Activated CD8-positive, alpha-beta T cell treated with anti-CD3 and anti-CD28 coated beads, Interleukin-2, amount 10 ng/mL, durations not matched to agents 7 days and 5 days (primary cell): ENCODE data around the gene LIMS2. TPM values are rescaled to one million over a fixed set of nuclear protein-coding genes. Genes with fewer than 3 reads are reported as not detected.

Experiments used
- ATAC-seq: fragments of 150-1000 bp; cut with Tn5 transposase; one replicate; pipeline ENCODE4 v1.10.0; 2021; ENCODE audit warnings: moderate library complexity
- CTCF ChIA-PET: fragments of 350-600 bp; sonication (Branson Sonifier 250); formaldehyde crosslinking; loops from one replicate; lab custom pipeline; 2021; ENCODE audit warnings: antibody characterized with exemption; lab: Charles Lee
- POLR2A ChIA-PET: fragments of 350-600 bp; sonication (Branson Sonifier 250); formaldehyde crosslinking; loops from one replicate; lab custom pipeline; 2021; ENCODE audit warnings: antibody characterized with exemption; lab: Charles Lee
- DNase-seq: peaks from one replicate; pipeline ENCODE4 v3.0.0-alpha.2; 2020
- H3K27ac Mint-ChIP-seq: one replicate; pipeline ENCODE4 v1.8.0; 2021; ENCODE audit warnings: mild to moderate bottlenecking, mixed read lengths
- H3K27me3 Mint-ChIP-seq: one replicate; pipeline ENCODE4 v1.8.0; 2021; ENCODE audit warnings: low read depth, mixed read lengths
- H3K36me3 Mint-ChIP-seq: one replicate; pipeline ENCODE4 v1.8.0; 2021; ENCODE audit warnings: low read depth, mixed read lengths
- H3K4me1 Mint-ChIP-seq: one replicate; pipeline ENCODE4 v1.8.0; 2021; ENCODE audit warnings: low read depth, mixed read lengths
- H3K4me3 Mint-ChIP-seq: one replicate; pipeline ENCODE4 v1.8.0; 2021; ENCODE audit warnings: mild to moderate bottlenecking, mixed read lengths
- H3K9me3 Mint-ChIP-seq: one replicate; pipeline ENCODE4 v1.8.0; 2022; ENCODE audit warnings: mixed read lengths; ENCODE audit not compliant: insufficient read depth
- total RNA-seq, 2 experiments: library from RNA; stranded (reverse); gene quantifications; one replicate each; pipeline ENCODE4 v1.2.3, GENCODE V29; 2021

The LIMS2 gene
- total RNA-seq, 2 experiments from 2014 or later: 35.3 to 38.3 TPM

DNA sequence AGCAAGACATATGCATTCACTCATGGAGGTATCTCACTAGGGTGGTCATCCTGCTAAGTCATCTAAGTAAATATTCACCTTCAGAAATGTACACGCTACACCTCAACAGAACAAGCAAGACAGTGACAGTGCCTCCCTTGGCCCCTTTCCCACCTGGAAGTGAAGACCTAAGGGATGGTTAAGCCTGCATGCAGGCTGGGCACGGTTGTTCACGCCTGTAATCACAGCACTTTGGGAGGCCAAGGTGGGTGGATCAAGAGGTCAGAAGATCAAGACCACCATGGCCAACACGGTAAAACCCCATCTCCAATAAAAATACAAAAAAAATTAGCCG is 4.4 kb downstream of the LIMS2 start:
- POLR2A ChIA-PET: no interaction called here
- DNase-seq (no peak), ATAC-seq (no peak)
- peaks cover 4% of the 10 kb centered on the region for H3K4me1 Mint-ChIP-seq
- H3K4me3 Mint-ChIP-seq: no peak overlapping the region
- peaks cover 62% of the 10 kb centered on the region for H3K27me3 Mint-ChIP-seq
- H3K36me3 Mint-ChIP-seq: peaks cover 2% of the 10 kb centered on the region
- H3K27ac Mint-ChIP-seq: no peak overlapping the region
- H3K9me3 Mint-ChIP-seq: no peaks in the 10 kb centered on the region
- CTCF ChIA-PET: no interaction called here

DNA sequence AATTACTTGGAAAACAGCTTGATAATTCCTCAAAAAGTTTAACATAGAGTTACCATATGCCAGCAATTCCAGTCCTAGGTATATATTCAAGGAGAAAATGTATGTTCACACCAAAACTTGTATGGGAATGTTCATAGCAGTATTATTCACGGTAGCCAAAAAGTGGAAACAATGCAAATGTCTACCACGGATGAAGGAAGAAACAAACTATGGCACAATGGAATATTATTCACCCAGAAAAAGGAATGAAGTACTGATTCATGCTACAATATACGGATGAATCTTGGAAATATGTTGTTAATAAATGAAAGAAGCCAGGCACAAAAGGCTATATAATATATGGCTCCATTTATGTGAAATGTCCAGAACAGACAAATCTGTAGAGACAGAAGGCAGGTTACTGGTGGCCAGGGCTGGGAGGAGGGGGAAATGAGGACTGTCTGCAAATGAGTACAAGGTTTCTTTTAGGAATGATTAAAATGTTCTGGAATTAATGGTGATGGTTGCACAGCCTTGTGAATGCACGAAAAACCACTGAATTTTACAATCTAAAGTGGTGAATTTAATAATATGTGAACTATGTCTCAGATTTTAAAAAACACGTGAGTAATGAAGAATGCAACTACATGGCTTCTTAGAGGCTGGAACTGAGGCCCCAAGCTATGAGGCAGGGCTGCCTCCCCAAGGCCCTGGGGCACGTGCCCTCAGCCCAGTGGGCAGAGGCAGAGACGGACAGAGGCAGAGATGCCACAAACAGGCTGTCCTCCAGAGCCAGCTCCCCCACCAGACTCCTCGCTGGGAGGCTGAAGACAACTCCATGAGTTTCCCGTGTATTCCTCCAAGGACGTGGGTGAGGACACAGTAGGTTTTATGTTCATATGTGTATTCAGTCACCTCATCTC is 5.0 kb downstream of the LIMS2 start:
- DNase-seq (no peak), ATAC-seq (no peak)
- H3K4me1 Mint-ChIP-seq: peaks cover 4% of the 10 kb centered on the region
- no peak overlapping the region for H3K27ac Mint-ChIP-seq
- peaks cover 2% of the 10 kb centered on the region for H3K36me3 Mint-ChIP-seq
- no peaks in the 10 kb centered on the region for H3K9me3 Mint-ChIP-seq
- peaks cover 63% of the 10 kb centered on the region for H3K27me3 Mint-ChIP-seq
- POLR2A ChIA-PET: no interaction called here
- no peak overlapping the region for H3K4me3 Mint-ChIP-seq
- CTCF ChIA-PET: interaction anchor here (1.0 kb wide), 1 partner anchor 79 kb away, joined by 4 read pairs; no protein-coding TSS in a partner anchor

DNA sequence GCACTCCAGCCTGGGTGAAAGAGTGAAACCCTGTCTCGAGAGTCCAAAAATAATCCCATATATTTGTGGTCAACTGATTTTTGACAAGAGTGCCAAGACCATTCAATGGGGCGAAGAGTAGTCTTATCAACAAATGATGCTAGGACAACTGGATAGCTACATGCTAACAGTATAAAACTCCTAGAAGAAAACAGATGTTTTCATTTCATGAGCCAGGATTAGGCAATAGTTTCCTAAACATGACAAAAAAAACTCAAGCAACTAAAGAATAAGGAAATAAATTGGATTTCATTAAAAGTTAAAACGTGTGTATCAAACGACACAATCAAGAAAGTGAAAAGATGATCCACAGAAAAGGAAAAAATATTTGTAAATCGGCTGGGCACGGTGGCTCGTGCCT is 6.3 kb downstream of the LIMS2 start:
- H3K36me3 Mint-ChIP-seq: no peaks in the 10 kb centered on the region
- no peaks in the 10 kb centered on the region for H3K4me1 Mint-ChIP-seq
- ATAC-seq (no peak), DNase-seq (no peak)
- peaks cover 65% of the 10 kb centered on the region for H3K27me3 Mint-ChIP-seq
- ChIA-PET POLR2A (no interaction called here), CTCF (interaction anchor here (1.0 kb wide), 1 partner anchor 77 kb away, joined by 4 read pairs; no protein-coding TSS in a partner anchor)
- H3K9me3 Mint-ChIP-seq: no peaks in the 10 kb centered on the region
- H3K27ac Mint-ChIP-seq: no peak overlapping the region
- H3K4me3 Mint-ChIP-seq: no peak overlapping the region

DNA sequence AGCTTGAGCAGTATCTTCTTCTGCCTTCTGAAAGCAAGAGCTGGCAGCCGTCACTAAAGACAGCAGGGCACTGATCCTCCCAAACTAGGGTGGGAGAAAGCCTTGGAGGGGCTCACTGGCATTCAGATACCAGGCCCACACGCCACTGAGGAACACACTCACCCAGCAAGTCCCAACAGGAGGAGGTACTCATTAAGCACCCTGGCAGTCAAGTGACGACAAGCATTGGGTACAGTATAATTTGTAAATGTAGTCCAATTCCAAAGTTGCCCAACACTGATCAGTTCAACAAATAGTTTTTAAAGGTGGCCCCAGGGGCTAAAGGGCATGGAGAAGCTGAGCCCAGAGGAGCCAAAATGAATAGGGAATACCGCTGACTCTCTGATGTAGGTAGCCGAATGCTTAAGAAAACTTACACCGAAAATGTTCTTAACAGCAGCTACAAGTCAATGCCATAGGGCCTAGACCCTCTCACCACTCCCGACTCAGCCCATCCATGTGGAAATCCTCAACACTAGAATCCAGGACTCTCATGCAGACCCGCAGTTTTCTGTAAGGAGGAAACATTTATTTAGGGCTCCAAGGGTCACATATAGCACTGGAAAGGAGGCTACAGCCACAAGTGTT is 9.9 kb downstream of the LIMS2 start:
- ATAC-seq (no peak), DNase-seq (no peak)
- peaks cover 4% of the 10 kb centered on the region for H3K4me1 Mint-ChIP-seq
- peaks cover 57% of the 10 kb centered on the region for H3K27me3 Mint-ChIP-seq
- no peaks in the 10 kb centered on the region for H3K36me3 Mint-ChIP-seq
- H3K9me3 Mint-ChIP-seq: no peaks in the 10 kb centered on the region
- ChIA-PET CTCF (interaction anchor here (1.3 to 2.4 kb wide), 2 partner anchors 15 to 74 kb away, joined by 3 to 7 read pairs; no protein-coding TSS in a partner anchor), POLR2A (no interaction called here)
- H3K4me3 Mint-ChIP-seq: no peak overlapping the region
- no peak overlapping the region for H3K27ac Mint-ChIP-seq

DNA sequence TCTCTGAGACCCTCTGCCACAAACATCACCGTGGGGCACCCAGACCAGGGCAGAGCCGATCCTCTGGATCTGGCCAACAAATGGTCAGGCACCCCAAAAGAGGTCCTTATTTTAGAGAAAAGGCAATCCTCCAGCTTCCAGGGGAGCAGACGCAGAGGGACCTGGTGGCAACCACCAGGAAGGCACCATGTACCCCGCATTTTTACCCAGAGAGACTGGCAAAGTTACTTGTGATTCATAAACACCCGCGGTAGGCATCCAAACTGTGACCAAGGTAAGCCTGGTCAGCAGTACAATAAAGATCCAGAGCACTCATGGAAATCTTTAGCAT is 10.5 kb downstream of the LIMS2 start:
- ATAC-seq: no peak
- Mint-ChIP-seq H3K4me3 (no peak overlapping the region), H3K27me3 (peaks cover 55% of the 10 kb centered on the region), H3K4me1 (peaks cover 5% of the 10 kb centered on the region), H3K9me3 (no peaks in the 10 kb centered on the region), H3K36me3 (no peaks in the 10 kb centered on the region), H3K27ac (no peak overlapping the region)
- CTCF ChIA-PET: interaction anchor here (1.3 to 2.4 kb wide), 2 partner anchors 15 to 73 kb away, joined by 3 to 7 read pairs; no protein-coding TSS in a partner anchor
- no peak for DNase-seq
- POLR2A ChIA-PET: no interaction called here

DNA sequence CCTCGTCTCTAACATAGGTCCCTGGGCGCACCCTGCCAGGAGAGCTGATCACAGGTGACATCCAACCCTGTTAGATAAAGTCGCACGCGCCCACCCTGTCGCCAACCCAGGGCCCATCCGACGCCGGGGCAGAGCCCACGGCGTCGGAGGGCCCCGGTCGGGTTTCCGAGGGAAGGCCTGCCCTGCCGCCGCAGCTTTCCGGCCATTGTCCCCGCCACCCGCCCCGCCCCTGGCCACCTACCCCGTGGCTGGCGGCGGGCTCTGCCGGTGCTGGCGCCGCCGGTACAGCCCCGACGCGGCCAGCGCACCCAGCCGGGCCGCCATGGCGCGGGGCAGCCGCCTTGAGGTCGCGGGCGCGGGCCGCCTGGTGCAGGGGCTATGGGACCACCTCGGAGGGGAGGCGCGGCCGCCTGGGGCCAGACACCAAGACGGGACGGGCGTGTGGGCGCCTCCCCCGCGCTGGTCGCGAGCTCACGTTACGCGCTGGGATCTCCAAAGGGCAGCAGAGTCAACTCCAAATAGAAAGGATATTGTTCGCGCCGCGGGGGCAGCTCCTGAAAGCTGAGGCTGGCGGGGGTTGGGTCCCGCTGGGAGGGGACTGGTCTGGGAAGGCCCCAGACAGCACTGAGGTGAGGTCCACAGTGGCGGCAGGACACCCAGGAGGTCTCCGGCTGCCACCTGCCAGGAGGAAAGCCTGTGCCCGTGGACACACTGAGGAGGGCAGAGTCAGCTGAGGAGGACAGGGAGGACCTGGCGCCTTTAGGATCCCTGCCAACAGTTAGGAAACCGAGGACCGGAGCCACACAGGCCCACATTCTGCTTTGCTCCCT is 11.1 kb downstream of the LIMS2 start:
- ChIA-PET POLR2A (no interaction called here), CTCF (interaction anchor here (0.5 to 2.4 kb wide), 3 partner anchors 14 to 501 kb away, joined by 3 to 7 read pairs (median 3); no protein-coding TSS in a partner anchor)
- Mint-ChIP-seq H3K27ac (no peak overlapping the region), H3K9me3 (no peaks in the 10 kb centered on the region), H3K4me1 (peaks cover 6% of the 10 kb centered on the region), H3K27me3 (peaks cover 52% of the 10 kb centered on the region), H3K36me3 (no peaks in the 10 kb centered on the region), H3K4me3 (no peak overlapping the region)
- no peak for DNase-seq
- no peak for ATAC-seq

DNA sequence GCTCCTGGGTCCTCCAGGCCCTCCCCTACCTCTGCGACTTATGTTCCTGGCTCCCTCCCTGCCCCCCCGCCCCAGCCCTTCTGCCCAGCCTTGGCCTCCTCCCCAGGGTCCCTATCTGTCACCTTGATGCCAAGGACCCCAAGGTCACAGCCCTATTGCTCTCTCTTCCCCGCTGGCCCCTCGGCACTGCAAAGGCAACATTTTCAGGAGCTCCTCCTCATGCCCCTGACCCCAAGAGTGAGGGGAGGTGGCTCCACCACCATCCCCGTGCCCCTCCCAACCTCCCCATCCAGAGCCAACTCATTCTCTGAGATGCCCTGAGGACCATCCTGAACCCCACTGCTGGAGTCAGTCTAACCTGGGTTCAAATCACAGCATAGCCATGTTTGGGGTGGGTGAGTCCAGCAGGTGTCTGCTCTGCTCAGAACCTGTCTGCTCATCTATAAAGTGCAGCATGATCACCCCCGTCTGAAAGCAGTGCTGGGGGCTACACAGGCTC is 11.7 kb downstream of the LIMS2 start:
- peaks cover 48% of the 10 kb centered on the region for H3K27me3 Mint-ChIP-seq
- ChIA-PET CTCF (interaction anchor here (0.5 to 2.4 kb wide), 2 partner anchors 72 to 500 kb away, joined by 3 to 7 read pairs; no protein-coding TSS in a partner anchor), POLR2A (no interaction called here)
- ATAC-seq: no peak
- H3K27ac Mint-ChIP-seq: no peak overlapping the region
- no peak for DNase-seq
- H3K4me3 Mint-ChIP-seq: no peak overlapping the region
- no peaks in the 10 kb centered on the region for H3K36me3 Mint-ChIP-seq
- peaks cover 6% of the 10 kb centered on the region for H3K4me1 Mint-ChIP-seq
- H3K9me3 Mint-ChIP-seq: no peaks in the 10 kb centered on the region

DNA sequence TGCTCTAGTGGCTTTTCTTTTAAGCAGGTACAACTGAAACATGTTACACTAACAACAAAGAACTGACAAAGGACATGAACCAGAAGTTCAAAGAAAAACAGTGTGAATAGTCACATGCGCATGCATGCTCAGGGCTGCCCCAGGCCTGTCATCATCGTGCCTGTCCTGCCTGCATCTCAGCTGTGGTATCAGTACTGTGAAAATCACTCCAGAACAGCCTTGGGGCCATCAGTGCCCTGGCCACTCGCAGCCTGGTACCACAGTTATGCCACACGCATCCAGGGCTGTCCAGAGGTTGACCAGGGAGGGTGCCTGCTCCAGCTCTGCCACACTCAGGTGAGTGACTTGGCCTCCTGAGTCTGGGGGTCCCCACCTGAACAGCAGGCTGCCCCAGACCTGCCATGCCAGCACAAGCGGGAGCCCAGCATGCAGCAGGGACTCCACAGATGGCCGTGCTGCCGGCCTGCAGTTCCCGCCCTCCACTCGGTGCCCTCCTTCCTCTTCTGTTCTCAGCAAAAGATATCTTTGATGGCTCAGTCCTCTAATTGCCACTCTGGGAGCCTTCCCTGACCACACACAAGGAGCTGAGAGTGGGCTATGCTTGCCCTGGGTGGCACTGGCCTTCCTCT is 12.3 kb downstream of the LIMS2 start:
- Mint-ChIP-seq H3K27me3 (peaks cover 48% of the 10 kb centered on the region), H3K4me1 (peaks cover 6% of the 10 kb centered on the region), H3K27ac (no peak overlapping the region), H3K36me3 (no peaks in the 10 kb centered on the region), H3K4me3 (no peak overlapping the region), H3K9me3 (no peaks in the 10 kb centered on the region)
- ChIA-PET POLR2A (no interaction called here), CTCF (interaction anchor here (2.4 kb wide), 1 partner anchor 72 kb away, joined by 7 read pairs; no protein-coding TSS in a partner anchor)
- DNase-seq (no peak), ATAC-seq (no peak)

DNA sequence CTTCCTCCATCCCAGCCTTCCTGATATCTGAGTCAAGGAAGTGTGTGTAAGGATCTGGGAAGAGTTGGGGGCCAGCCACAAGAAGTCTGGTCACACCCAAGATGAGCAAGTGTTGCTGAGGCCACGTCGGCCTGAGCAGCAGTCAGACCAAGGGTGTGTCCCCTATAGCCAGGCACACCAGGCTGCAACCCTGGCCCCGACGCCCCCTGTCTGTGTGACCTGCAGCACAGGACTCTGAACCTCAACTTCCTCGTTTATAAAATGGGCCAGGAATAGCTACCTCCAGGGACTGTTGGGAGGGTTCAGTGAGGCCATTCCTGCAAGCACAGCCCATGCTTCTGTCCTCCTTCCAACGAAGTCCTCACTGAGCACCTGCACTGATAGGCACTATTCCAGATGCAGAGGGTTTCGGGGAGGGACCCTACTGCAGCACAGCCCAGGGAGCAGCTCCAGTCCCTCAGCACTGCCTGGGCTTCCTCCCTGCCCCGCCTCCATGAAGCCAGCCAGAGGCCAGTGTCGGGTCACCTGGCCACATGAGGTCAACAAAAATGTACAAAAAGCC is 13.3 kb downstream of the LIMS2 start:
- Mint-ChIP-seq H3K4me1 (peaks cover 6% of the 10 kb centered on the region), H3K27ac (no peak overlapping the region), H3K27me3 (peaks cover 43% of the 10 kb centered on the region), H3K9me3 (no peaks in the 10 kb centered on the region), H3K36me3 (no peaks in the 10 kb centered on the region), H3K4me3 (no peak overlapping the region)
- ATAC-seq (no peak), DNase-seq (no peak)
- ChIA-PET POLR2A (interaction anchor here (0.6 kb wide), 1 partner anchor 11 kb away, joined by 3 read pairs; no protein-coding TSS in a partner anchor), CTCF (interaction anchor here (0.6 kb wide), 2 partner anchors 95 to 281 kb away, joined by 3 read pairs; no protein-coding TSS in a partner anchor)

DNA sequence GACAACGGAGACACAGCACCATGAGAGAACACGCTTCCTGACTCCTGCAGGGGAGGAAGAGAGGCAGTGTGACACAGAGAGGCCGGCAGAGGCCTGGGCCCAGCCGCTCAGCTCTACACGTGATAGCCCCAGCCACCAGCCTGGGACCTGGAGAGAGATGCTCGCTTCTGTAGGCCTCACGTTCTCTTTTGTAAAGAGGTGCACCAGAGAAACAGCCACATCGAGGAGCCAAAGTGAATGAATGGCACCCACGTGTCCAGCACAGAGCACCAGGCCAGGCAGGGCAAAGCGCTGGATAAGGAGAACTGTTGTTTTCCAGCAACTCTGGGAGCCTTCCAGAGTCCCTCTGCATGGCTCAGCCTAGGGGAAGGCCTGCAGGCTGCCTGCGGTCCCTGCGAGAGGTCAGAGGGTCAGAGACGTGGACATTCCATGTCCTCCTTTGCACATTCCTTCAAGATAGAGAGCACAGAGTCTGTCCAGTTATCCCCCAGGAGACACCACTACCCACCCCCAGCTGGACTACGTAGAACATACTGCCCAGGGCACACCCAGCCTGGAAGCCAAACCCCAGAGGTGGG is 14.2 kb downstream of the LIMS2 start:
- ATAC-seq (no peak), DNase-seq (no peak)
- Mint-ChIP-seq H3K4me1 (peaks cover 6% of the 10 kb centered on the region), H3K4me3 (no peak overlapping the region), H3K27me3 (peaks cover 35% of the 10 kb centered on the region), H3K27ac (no peak overlapping the region), H3K36me3 (no peaks in the 10 kb centered on the region), H3K9me3 (no peaks in the 10 kb centered on the region)
- POLR2A ChIA-PET: interaction anchor here (0.6 kb wide), 1 partner anchor 12 kb away, joined by 3 read pairs; no protein-coding TSS in a partner anchor
- CTCF ChIA-PET: no interaction called here
